MM.1S (cell line): ENCODE data around the gene NBEAL2.
"Not testable (repeated sequence)": the region's sequence is repeated elsewhere in the genome, so short reads cannot be mapped to it uniquely, and the experiment has no call there.

ENCODE experiments used
- DNase-seq: peaks from one replicate; pipeline ENCODE4 v3.0.0-alpha.2; 2015
- H2AFZ ChIP-seq: fragments of 300-600 bp; sonication (generic); 2 replicates; pipeline ENCODE4 v1.6.0; 2016; ENCODE audit warnings: antibody characterized with exemption, low read length
- H3F3A ChIP-seq: fragments of 300-600 bp; sonication (generic); 2 replicates; pipeline ENCODE4 v1.6.1; 2016; ENCODE audit warnings: mild to moderate bottlenecking, antibody characterized with exemption, low read length, moderate library complexity, mixed read lengths; ENCODE audit not compliant: insufficient read depth
- H3K27ac ChIP-seq: fragments of 300-600 bp; sonication (generic); 2 replicates; pipeline ENCODE4 v1.5.1; 2016; ENCODE audit warnings: mild to moderate bottlenecking, low read length
- H3K27me3 ChIP-seq: fragments of 300-600 bp; sonication (generic); replicated peaks from 2 replicates; pipeline ENCODE4 v1.6.0; 2016; ENCODE audit warnings: low read length; ENCODE audit not compliant: insufficient read depth
- H3K36me3 ChIP-seq: fragments of 300-600 bp; sonication (generic); replicated peaks from 2 replicates; pipeline ENCODE4 v1.6.1; 2016; ENCODE audit warnings: mild to moderate bottlenecking, low read length, mixed read lengths; ENCODE audit not compliant: insufficient read depth
- H3K4me1 ChIP-seq: fragments of 300-600 bp; sonication (generic); 2 replicates; pipeline ENCODE4 v1.6.1; 2016; ENCODE audit warnings: low read length, mixed read lengths
- H3K4me2 ChIP-seq: fragments of 300-600 bp; sonication (generic); 2 replicates; pipeline ENCODE4 v1.6.0; 2016; ENCODE audit warnings: low read depth, low read length
- H3K4me3 ChIP-seq: fragments of 300-600 bp; sonication (generic); 2 replicates; pipeline ENCODE4 v1.5.1; 2016; ENCODE audit warnings: low read length, mixed read lengths
- H3K79me2 ChIP-seq: fragments of 300-600 bp; sonication (generic); 2 replicates; pipeline ENCODE4 v1.6.1; 2016; ENCODE audit warnings: mixed run types, low read length, mixed read lengths
- H3K9ac ChIP-seq: fragments of 300-600 bp; sonication (generic); 2 replicates; pipeline ENCODE4 v1.6.1; 2016; ENCODE audit warnings: low read length, mixed read lengths
- H3K9me2 ChIP-seq: fragments of 300-600 bp; sonication (generic); replicated peaks from 2 replicates; pipeline ENCODE4 v1.6.1; 2016; ENCODE audit warnings: mild to moderate bottlenecking, low read length, mixed read lengths; ENCODE audit not compliant: insufficient read depth
- H3K9me3 ChIP-seq: fragments of 300-600 bp; sonication (generic); replicated peaks from 2 replicates; pipeline ENCODE4 v1.6.1; 2016; ENCODE audit warnings: mild to moderate bottlenecking, low read length, mixed read lengths; ENCODE audit not compliant: insufficient read depth
- H4K20me1 ChIP-seq: fragments of 300-600 bp; sonication (generic); 2 replicates; pipeline ENCODE4 v1.6.1; 2016; ENCODE audit warnings: mild to moderate bottlenecking, low read length, moderate library complexity, mixed read lengths; ENCODE audit not compliant: insufficient read depth
- CTCF ChIP-seq: fragments of 300-600 bp; sonication (generic); IDR thresholded peaks from 2 replicates; pipeline ENCODE4 v1.5.1; 2016; ENCODE audit warnings: antibody characterized with exemption, low read length, mixed read lengths
- EZH2 ChIP-seq: fragments of 300-600 bp; sonication (generic); optimal IDR thresholded peaks from 2 replicates; pipeline ENCODE3; 2017; ENCODE audit warnings: low read depth, mild to moderate bottlenecking, antibody characterized with exemption, low read length, mixed read lengths
- EZH2phosphoT487 ChIP-seq: fragments of 300-600 bp; sonication (generic); IDR thresholded peaks from 2 replicates; pipeline ENCODE4 v1.6.1; 2018; ENCODE audit warnings: antibody characterized with exemption, low read length

NBEAL2 gene

GRCh38 chr3:47036145-47036544, 56.7 kb downstream of the NBEAL2 start:
- no peaks in the 10 kb centered on the region for H3K9me3 ChIP-seq
- H2AFZ ChIP-seq = no peak overlapping the region
- H3K9ac ChIP-seq = no peak overlapping the region
- H3K27ac ChIP-seq = no peak overlapping the region
- H3K4me3 ChIP-seq = no peak overlapping the region
- peaks cover 11% of the 10 kb centered on the region; the same call in 1 of the 2 replicates for H3K36me3 ChIP-seq
- peaks cover 10% of the 10 kb centered on the region for H3K79me2 ChIP-seq
- peaks cover 10% of the 10 kb centered on the region for H3K4me1 ChIP-seq
- H3F3A ChIP-seq = peaks cover 18% of the 10 kb centered on the region
- H3K9me2 ChIP-seq = no peaks in the 10 kb centered on the region
- TF ChIP-seq CTCF (no peak), EZH2 (no peak), EZH2phosphoT487 (no peak)
- no peaks in the 10 kb centered on the region for H4K20me1 ChIP-seq
- no peak overlapping the region for H3K4me2 ChIP-seq
- no peak for DNase-seq
- H3K27me3 ChIP-seq = no peaks in the 10 kb centered on the region

GRCh38 chr3:47037302-47037701, 57.8 kb downstream of the NBEAL2 start:
- Histone ChIP-seq H3K36me3 (peaks cover 15% of the 10 kb centered on the region; the same call in 1 of the 2 replicates), H3F3A (peaks cover 21% of the 10 kb centered on the region), H3K4me1 (peaks cover 10% of the 10 kb centered on the region), H3K27ac (peak overlapping the region; percentile 85; the same call in 1 of the 2 replicates)
- not testable (repeated sequence) for H2AFZ ChIP-seq, H3K4me2 ChIP-seq, DNase-seq, H3K79me2 ChIP-seq, H4K20me1 ChIP-seq, H3K27me3 ChIP-seq, H3K9ac ChIP-seq, H3K9me2 ChIP-seq, H3K4me3 ChIP-seq, H3K9me3 ChIP-seq

GRCh38 chr3:47041114-47041513, 61.6 kb downstream of the NBEAL2 start:
- no peak for DNase-seq
- H3K9me2 ChIP-seq = no peaks in the 10 kb centered on the region
- H3K36me3 ChIP-seq = peaks cover 15% of the 10 kb centered on the region; the same call in 1 of the 2 replicates
- H3K79me2 ChIP-seq = 0 out of 2 replicates have a peak, but pooled peaks cover 3% of the 10 kb centered on the region
- TF ChIP-seq CTCF (no peak), EZH2 (no peak), EZH2phosphoT487 (no peak)
- no peak overlapping the region for H3K9ac ChIP-seq
- H4K20me1 ChIP-seq = no peaks in the 10 kb centered on the region
- H2AFZ ChIP-seq = no peak overlapping the region
- H3K4me2 ChIP-seq = no peak overlapping the region
- no peak overlapping the region for H3K27ac ChIP-seq
- H3K4me3 ChIP-seq = no peak overlapping the region
- H3K27me3 ChIP-seq = no peaks in the 10 kb centered on the region
- H3K9me3 ChIP-seq = no peaks in the 10 kb centered on the region
- peaks cover 15% of the 10 kb centered on the region for H3K4me1 ChIP-seq
- H3F3A ChIP-seq = peaks cover 21% of the 10 kb centered on the region

GRCh38 chr3:47042231-47042791, 62.8 kb downstream of the NBEAL2 start:
- DNase-seq = no peak
- no peaks in the 10 kb centered on the region for H3K27me3 ChIP-seq
- H3K36me3 ChIP-seq = peaks cover 15% of the 10 kb centered on the region; the same call in 1 of the 2 replicates
- no peak overlapping the region for H2AFZ ChIP-seq
- 0 out of 2 replicates have a peak, but pooled peaks cover 3% of the 10 kb centered on the region for H3K79me2 ChIP-seq
- H3K27ac ChIP-seq = no peak overlapping the region
- H3F3A ChIP-seq = peaks cover 21% of the 10 kb centered on the region
- H3K9me3 ChIP-seq = no peaks in the 10 kb centered on the region
- H3K4me1 ChIP-seq = peaks cover 20% of the 10 kb centered on the region
- H3K4me3 ChIP-seq = no peak overlapping the region
- no peak overlapping the region for H3K9ac ChIP-seq
- no peak overlapping the region for H3K4me2 ChIP-seq
- H4K20me1 ChIP-seq = no peaks in the 10 kb centered on the region
- TF ChIP-seq EZH2phosphoT487 = no peak
- no peak for TF ChIP-seq CTCF
- TF ChIP-seq EZH2 = no peak
- no peaks in the 10 kb centered on the region for H3K9me2 ChIP-seq
